NCI-H345 treated with DMSO at 0.1 percent for 48 hours (cell line): ENCODE results near the gene SYNE1.

Experiments used
- DNase-seq: peaks from one replicate; lab custom pipeline; 2025; ENCODE audit not compliant: unreplicated experiment; lab: John Stamatoyannopoulos, UW

The SYNE1 gene

DNA sequence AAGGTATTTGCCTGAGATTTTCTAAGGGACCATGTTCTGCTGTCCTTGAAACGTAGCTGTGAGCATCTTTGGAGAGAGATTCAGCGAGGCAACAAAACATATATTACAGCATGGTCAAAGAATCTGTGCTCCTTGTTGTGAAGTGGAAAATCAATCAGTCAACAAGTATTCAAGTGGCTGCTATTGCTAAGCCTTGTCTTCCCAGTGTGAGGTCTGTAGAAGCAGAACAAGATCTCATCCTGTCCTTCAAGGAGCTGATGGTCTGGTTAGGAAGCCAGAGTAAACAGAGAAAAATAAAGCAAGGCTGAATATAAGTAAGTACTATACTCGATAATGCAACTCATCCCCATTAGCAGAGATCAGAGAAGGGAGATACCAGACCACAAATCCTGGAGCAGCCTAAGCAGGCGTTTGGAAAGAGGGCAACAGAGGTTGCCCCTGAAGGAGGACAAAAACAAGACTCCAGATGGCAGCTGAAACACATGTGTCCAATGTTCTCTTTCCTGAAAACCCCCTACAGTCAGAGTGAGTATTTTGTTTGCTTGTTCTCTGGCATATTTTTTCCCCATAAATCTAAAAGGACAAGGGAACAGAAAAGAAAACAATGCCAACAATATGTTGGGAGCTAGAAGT lies 392.0 kb downstream of the SYNE1 start:
- DNase-seq: no peak

DNA sequence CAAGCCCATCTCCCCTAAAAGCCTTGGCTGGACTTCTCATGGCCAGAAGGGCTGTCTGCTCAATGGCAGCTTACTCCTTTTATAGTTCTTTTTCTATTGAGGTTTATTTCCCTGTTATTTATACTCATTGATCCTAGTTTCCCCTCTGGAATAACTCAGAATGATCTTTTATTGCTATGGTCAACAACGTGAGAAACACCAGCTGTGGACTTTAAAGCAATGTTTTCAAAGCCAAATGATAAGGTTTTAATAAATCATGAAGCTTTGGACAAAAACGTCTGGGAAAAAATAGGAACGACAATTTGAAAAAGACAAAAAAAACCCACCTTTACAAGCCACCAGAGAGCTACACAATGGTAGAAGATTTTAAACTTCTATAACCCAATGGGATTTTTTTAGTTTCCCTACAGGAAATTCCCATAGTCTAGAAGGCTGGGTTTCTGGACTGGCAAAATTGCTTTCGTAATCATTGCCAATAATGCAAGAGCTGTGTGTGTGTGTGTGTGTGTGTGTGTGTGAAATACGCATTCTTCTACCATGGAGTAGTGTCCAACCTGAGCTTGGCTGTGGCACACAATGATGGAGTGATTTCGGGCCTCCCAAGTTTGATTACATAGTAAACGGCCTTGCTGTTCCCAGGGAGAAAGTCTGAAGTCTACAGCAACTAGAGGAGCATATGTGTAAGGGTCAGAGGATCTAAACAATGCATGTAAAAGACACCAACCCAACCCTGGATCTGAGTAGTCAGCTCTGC lies 396.0 kb downstream of the SYNE1 start:
- DNase-seq: no peak

- DNase-seq: no peak
Measured at GRCh38 chr6:152240436-152240835, 396.7 kb downstream of the SYNE1 start.

GRCh38 chr6:152236370-152237097 lies 400.6 kb downstream of the SYNE1 start:
- DNase-seq: no peak

DNA sequence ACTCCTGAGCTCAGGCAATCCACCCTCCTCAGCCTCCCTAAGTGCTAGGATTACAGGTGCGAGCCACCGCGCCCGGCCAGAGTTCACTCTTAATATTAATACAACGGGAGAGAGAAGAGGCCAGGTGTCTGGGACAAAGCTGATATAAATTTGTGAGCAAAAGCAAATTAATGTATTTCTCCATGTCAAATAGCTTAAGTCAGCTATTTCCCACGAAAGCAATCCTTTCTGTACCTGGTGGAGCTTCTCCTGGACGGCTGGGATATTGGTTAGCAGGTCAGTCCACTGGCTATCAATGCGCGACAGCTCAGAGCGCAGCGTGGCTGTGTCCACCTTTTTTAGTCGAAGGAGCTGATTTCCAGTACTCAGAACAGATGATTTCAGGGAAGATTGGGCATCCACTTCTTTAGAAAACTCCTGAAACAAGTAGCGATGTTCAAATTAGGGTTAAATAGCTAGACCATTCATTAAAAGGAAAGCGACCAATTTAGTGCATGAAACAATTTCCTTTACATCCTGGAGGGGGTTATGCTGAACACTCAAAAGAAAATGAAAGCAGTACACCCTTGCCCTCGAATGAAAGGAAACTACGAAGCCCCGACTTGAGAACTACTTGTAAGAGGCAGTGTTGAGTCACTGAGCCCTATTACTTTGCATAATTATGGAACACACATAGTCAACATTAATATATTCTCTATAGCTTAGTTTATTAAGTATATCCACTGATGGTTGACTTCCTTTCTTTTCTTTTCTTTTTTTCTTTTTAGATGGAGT lies 403.4 kb downstream of the SYNE1 start:
- no peak for DNase-seq

GRCh38 chr6:152232501-152233151 lies 404.5 kb downstream of the SYNE1 start:
- no peak for DNase-seq

DNA sequence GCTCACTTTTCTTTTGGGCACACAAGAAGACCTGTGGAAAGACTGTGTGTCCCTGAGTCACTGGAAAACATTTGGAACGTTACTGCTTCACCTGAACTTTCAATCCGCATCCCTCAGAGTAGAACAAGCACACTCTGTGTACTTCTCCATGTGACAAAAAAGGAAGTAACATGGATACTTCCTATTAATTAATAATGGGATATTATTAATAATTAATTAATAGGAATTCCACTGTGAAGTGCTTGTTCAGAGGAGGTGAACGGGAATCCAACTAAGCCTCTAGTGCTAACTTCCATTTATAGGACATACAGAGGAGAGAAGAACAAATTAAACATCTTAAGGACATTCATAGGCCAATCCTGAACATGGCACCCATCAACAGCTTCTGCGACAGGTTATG lies 407.8 kb downstream of the SYNE1 start:
- no peak for DNase-seq

GRCh38 chr6:152226119-152226518 lies 411.0 kb downstream of the SYNE1 start:
- DNase-seq: no peak

- DNase-seq: no peak
Measured at GRCh38 chr6:152225241-152225934, 411.8 kb downstream of the SYNE1 start.

DNA sequence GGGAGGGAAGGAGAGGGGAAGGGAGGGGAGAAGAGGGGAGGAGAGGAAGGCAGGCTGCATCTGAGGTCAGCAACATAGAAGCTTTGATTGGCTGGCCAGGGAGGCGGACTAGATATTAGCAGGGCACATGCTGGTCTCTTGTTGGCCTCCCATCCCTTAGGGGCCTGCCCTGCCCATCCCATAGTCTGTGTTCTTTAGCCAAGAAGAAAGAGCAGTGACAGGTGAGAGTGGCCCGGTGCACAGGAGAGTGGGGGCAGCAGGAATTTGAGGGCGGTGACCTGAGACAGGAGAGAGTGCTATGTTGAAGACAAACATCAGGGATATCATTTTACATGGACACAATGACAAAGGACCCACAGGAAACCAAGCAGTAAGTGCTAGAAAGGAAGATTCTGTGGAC lies 413.5 kb downstream of the SYNE1 start:
- DNase-seq: no peak

DNA sequence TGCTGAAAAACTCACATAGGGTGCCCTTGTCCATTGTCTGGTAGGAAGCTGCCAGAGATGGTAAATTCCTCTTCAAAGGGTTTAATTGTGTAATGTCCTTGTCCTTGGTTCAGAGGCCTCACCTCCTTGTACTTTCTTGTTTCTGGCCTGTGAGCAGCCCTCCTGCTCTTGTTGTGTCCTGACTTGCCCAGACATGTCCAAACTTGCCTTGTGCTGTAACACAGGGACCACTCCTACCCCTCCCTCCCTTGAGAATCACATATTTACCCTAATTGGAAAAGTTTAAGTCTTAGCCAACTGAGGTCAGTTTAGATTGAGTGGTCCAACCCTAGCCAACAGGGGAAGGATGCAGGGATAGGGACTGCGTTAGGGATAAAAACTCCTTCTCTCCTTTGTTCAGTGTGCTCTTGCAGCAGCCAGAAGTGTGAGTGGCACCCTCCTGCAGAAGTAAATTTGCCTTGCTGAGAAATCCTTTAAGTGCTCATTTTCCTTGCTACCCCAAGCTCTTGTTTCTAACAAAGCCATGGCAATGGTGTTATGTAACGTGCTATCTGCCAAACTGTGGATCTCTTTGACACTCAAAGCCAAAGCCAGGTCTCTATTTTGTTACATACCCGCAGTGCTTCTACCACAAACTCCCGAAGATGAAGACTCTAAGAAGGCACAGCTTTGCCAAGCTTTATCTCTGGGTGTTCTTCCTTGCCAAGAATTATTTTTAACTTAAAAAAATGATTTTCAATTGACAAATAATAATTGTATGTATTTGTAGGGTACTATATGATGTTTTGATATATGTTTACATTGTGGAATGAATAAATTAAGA lies 415.1 kb downstream of the SYNE1 start:
- DNase-seq: no peak

DNA sequence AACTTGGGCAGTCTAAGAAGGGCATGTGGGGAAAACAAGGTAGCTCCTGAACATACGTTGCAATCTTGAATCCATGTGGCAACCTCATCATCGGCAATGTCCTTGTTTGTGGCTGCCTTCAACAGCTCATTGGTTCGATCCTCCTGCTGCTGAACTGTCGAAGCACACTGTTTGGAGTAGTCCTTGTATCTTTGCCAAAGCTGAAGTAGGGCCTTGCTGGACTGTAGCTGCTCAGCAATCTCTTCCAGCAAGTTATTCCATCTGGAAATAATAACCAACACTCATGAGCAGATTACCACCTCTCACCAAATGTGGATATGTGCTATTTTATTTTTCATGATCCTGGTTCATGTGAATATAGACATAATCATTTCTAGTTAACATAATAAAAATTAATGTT lies 416.4 kb downstream of the SYNE1 start:
- no peak for DNase-seq

DNA sequence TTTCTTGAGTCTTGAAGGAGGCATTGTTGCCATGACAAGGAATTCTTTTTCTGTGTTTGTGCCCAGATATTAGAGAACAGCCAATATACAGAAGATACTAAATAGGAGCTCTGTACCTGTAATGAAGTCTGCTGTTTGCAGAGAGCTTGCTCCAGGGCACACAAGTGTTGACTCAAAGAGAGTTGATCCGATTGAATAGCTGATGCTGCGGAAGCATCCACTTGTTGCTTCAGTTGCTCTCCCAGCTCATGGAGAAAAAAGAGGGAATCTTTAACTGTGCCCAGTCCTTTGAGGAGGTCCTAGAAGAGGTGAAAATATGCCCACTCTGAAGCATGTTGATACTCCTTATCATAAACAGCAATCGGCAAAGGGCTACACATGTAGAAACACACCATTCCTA lies 418.3 kb downstream of the SYNE1 start:
- DNase-seq: no peak

DNA sequence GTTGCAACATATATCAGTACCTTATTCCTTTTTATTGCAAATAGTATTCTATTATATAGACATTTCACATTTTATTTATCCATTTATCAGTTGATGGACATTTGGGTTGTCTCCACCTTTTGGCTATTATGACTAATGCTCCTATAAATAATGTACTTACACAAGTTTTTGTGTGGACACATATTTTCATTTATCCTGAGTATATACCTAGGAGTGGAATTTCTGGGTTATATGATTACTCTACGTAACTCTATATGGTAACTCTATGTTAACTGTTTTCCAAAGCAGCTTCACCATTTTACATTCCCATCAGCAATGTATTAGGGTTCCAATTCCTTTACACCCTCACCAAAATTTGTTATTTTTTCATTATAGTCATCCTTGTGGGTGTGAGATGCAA lies 424.7 kb downstream of the SYNE1 start:
- DNase-seq: no peak

- DNase-seq: no peak
Measured at GRCh38 chr6:152209211-152209610, 428.0 kb downstream of the SYNE1 start.

DNA sequence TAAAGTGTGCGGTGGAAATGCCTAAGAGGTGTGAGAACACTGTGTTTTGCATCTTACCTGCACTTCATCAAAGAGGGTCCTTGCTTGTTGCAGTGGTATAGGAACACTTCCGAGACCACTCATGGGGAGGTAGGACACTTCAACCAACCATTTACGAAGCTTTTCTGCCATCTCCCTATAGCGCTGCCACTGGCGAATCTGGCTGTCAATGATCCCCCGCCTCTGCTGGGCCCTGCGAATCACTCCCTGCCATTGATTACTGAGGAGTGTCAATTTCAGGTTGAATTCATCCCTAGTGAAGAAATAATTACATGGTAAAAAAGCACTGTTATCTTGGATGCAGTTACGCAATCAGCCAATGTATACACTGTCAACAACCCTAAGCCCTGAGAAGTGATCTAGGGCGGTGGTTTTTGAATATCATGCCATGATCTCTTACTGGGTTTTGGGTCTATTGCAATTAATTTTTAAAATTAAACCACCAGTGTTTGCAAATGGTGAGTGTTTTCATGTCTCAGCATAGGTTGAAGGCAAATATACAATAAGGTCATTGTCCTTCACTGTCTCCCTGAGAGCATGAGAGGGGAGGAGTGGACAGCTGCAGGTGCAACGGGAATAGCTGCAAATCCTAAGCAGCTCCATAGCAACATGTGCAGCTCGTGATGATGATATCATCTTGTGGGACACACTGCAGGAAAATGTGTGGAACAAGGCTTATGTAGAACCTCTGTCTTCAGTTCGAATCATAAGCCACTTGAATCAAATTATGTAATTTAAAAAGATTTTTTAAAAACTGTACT lies 429.0 kb downstream of the SYNE1 start:
- DNase-seq: peak; percentile 74

DNA sequence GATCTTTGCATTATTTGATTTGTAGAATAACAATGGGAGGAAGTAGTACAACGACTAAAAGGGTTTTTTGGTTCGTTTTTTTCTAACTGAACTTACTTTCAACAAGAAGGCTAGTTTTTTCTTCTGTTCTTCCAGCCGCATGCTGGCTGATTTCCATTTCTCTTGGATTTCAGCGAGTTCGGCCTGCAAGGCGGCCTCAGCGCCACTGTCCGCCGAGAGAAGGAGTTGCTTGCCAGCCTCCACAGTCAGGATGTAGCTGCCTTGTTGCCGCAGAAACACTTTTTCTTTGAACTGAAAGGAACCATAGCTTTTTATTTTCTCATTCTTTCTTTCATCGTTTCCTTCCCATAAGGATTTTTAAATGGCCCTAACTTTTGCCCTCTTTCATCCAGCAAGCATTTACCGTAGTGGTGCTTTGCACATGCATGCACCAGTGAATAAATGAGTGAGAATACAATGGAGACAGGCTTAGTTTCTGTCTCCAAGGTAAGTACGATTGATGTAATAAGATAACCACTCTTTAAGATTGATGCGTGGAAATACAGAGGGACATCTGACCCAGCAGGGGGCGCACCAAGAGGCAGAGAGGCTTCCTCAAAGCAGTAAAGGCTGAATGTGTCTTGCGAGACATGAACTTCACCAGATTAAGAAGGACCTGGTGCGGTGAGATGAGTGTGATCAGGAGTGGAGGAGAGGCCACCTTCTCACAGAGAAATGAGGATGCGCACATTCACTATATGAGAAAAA lies 430.9 kb downstream of the SYNE1 start:
- no peak for DNase-seq

DNA sequence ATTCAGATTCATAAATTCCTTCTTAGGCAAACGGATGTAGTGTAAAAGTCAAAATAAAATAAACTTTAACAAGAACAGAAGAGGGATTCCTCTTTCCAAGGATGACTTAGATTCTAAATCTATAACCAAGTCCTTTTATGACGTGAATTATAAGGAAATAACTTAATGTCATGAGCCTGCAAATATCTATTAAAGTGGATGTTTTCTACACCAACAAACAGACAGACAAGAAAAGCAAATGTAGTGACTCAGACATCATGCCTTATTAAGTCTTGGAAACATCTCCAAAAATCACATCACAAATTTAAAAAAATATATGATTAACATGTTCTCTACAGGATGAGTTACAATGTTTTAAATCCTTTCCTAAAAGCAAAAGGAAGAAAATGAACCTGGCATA lies 432.6 kb downstream of the SYNE1 start:
- DNase-seq: no peak
